GM12872 (cell line): ENCODE data around the gene APLP2.

Source experiments
- TF ChIP-seq, protein P1 (sequence below): IDR thresholded peaks from 3 replicates; pipeline ENCODE4 v1.5.1; 2011; ENCODE audit warnings: low read depth, mild to moderate bottlenecking, low read length, moderate library complexity; ENCODE audit not compliant: insufficient read depth

The APLP2 gene

DNA sequence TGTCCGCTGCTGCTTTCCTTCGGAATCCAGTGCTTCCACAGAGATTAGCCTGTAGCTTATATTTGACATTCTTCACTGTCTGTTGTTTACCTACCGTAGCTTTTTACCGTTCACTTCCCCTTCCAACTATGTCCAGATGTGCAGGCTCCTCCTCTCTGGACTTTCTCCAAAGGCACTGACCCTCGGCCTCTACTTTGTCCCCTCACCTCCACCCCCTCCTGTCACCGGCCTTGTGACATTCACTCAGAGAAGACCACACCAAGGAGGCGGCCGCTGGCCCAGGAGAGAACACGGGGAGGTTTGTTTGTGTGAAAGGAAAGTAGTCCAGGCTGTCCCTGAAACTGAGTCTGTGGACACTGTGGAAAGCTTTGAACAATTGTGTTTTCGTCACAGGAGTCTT is 74.4 kb downstream of the APLP2 start:
- TF ChIP-seq, protein P1, sequence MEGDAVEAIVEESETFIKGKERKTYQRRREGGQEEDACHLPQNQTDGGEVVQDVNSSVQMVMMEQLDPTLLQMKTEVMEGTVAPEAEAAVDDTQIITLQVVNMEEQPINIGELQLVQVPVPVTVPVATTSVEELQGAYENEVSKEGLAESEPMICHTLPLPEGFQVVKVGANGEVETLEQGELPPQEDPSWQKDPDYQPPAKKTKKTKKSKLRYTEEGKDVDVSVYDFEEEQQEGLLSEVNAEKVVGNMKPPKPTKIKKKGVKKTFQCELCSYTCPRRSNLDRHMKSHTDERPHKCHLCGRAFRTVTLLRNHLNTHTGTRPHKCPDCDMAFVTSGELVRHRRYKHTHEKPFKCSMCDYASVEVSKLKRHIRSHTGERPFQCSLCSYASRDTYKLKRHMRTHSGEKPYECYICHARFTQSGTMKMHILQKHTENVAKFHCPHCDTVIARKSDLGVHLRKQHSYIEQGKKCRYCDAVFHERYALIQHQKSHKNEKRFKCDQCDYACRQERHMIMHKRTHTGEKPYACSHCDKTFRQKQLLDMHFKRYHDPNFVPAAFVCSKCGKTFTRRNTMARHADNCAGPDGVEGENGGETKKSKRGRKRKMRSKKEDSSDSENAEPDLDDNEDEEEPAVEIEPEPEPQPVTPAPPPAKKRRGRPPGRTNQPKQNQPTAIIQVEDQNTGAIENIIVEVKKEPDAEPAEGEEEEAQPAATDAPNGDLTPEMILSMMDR = no peak

- TF ChIP-seq, protein P1 = no peak
These were observed 75.2 kb downstream of the APLP2 start for GRCh38 chr11:130144861-130145281.

- TF ChIP-seq, protein P1 = no peak
These were observed 75.7 kb downstream of the APLP2 start for GRCh38 chr11:130145311-130145812.

GRCh38 chr11:130145975-130146776 is 76.5 kb downstream of the APLP2 start:
- TF ChIP-seq, protein P1 = peak; percentile 31; the same call in 1 of the 3 replicates

GRCh38 chr11:130146796-130147195 is 77.1 kb downstream of the APLP2 start:
- TF ChIP-seq, protein P1 = no peak

DNA sequence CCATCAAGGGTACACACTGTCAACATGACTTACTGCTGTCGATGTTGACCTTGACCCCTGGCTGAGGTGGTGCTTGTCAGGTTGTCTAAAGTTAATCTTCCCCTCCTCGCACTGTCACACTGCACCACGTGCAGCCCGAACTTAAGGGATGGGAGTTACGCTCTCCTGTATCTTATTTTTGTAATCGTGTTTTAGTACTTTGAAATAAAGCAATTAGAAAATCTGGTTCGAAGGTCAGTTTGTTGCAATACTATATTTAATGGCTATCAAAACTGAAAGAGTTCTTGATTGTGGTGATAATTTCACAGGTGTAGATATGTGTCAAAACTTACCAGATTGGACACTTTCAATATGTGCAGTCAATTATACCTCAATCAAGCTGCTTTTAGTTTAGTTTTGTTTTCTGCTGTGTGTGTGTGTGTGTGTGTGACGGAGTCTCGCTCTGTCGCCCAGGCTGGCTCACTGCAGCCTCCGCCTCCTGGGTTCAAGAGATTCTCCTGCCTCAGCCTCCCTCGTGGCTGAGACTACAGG is 79.2 kb downstream of the APLP2 start:
- TF ChIP-seq, protein P1 = no peak

- TF ChIP-seq, protein P1 = no peak
These were observed 81.1 kb downstream of the APLP2 start for GRCh38 chr11:130150790-130151189.
